ENCODE data around the gene UBE2E3.
"Not testable (repeated sequence)": the region's sequence is repeated elsewhere in the genome, so short reads cannot be mapped to it uniquely, and the experiment has no call there.

Gene UBE2E3

GRCh38 chr2:181025004-181025403 lies 44.6 kb downstream of the UBE2E3 start:
- DNase-seq (ENCODE audit: low read depth) = no peak

- no peak for DNase-seq (ENCODE audit: low read depth)
Observed at GRCh38 chr2:181036445-181036844, 56.0 kb downstream of the UBE2E3 start.

- DNase-seq (ENCODE audit: low read depth) = no peak
Observed at GRCh38 chr2:181036848-181037603, 56.6 kb downstream of the UBE2E3 start.

GRCh38 chr2:181037922-181038321 lies 57.5 kb downstream of the UBE2E3 start:
- no peak for DNase-seq (ENCODE audit: low read depth)

GRCh38 chr2:181038796-181039195 lies 58.4 kb downstream of the UBE2E3 start:
- no peak for DNase-seq (ENCODE audit: low read depth)

- DNase-seq (ENCODE audit: low read depth) = not testable (repeated sequence)
Observed at GRCh38 chr2:181040839-181041238, 60.4 kb downstream of the UBE2E3 start.

- DNase-seq (ENCODE audit: low read depth) = no peak
Observed at GRCh38 chr2:181041661-181042060, 61.3 kb downstream of the UBE2E3 start.

- DNase-seq (ENCODE audit: low read depth) = no peak
Observed at GRCh38 chr2:181042706-181043105, 62.3 kb downstream of the UBE2E3 start.

GRCh38 chr2:181046833-181047232 lies 66.4 kb downstream of the UBE2E3 start:
- DNase-seq (ENCODE audit: low read depth) = no peak

GRCh38 chr2:181047829-181048228 lies 67.4 kb downstream of the UBE2E3 start:
- no peak for DNase-seq (ENCODE audit: low read depth)

- no peak for DNase-seq (ENCODE audit: low read depth)
Observed at GRCh38 chr2:181051861-181052522, 71.6 kb downstream of the UBE2E3 start.

- DNase-seq (ENCODE audit: low read depth) = no peak
Observed at GRCh38 chr2:181052523-181052891, 72.1 kb downstream of the UBE2E3 start.

GRCh38 chr2:181054256-181054655 lies 73.9 kb downstream of the UBE2E3 start:
- no peak for DNase-seq (ENCODE audit: low read depth)

- DNase-seq (ENCODE audit: low read depth) = no peak
Observed at GRCh38 chr2:181054843-181055242, 74.4 kb downstream of the UBE2E3 start.

GRCh38 chr2:181058378-181059269 lies 78.2 kb downstream of the UBE2E3 start:
- DNase-seq (ENCODE audit: low read depth) = no peak

GRCh38 chr2:181063696-181064095 lies 83.3 kb downstream of the UBE2E3 start:
- DNase-seq (ENCODE audit: low read depth) = no peak

GRCh38 chr2:181065458-181065857 lies 85.1 kb downstream of the UBE2E3 start:
- DNase-seq (ENCODE audit: low read depth) = no peak

GRCh38 chr2:181066333-181066732 lies 85.9 kb downstream of the UBE2E3 start:
- no peak for DNase-seq (ENCODE audit: low read depth)

- DNase-seq (ENCODE audit: low read depth) = no peak
Observed at GRCh38 chr2:181070119-181070835, 89.9 kb downstream of the UBE2E3 start.

- no peak for DNase-seq (ENCODE audit: low read depth)
Observed at GRCh38 chr2:181070836-181071200, 90.4 kb downstream of the UBE2E3 start.

GRCh38 chr2:181072486-181073235 lies 92.3 kb downstream of the UBE2E3 start:
- no peak for DNase-seq (ENCODE audit: low read depth)

All from T-helper 22 cell (primary cell).